GM15510 (cell line): Measurements from ENCODE around the gene FYN.

Experiments
- POLR2A ChIP-seq: IDR thresholded peaks from 3 replicates; pipeline ENCODE4 v1.6.1; 2011; ENCODE audit warnings: borderline replicate concordance; ENCODE audit not compliant: insufficient read length; ENCODE audit errors: extremely low read depth

Gene FYN

DNA sequence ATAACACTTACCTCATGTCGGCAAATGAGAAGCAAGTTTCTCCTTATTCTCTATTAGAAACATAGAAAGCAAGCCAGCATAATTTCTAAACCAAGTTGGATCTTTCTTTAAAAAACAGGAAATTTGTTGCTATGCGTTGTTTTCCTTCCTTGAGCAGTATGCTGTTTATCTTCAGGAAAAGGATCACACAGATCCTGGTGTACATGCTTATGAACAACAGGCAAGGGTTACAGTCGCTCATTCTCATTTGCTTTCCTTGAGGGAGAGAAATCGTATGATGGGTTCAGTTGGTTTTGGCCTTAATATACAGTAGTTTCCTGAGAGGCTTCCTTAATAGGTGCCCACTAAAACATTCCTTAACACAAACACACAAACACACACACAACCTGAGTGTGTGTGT, 118.8 kb downstream of the FYN start:
- no peak for TF ChIP-seq POLR2A

- no peak for TF ChIP-seq POLR2A
These were observed 119.7 kb downstream of the FYN start for GRCh38 chr6:111753573-111753972.

GRCh38 chr6:111752476-111752875, 120.8 kb downstream of the FYN start:
- TF ChIP-seq POLR2A, result no peak

GRCh38 chr6:111750753-111751673, 122.2 kb downstream of the FYN start:
- TF ChIP-seq POLR2A, result no peak

- no peak for TF ChIP-seq POLR2A
These were observed 123.1 kb downstream of the FYN start for GRCh38 chr6:111750153-111750552.

GRCh38 chr6:111748231-111748647, 125.0 kb downstream of the FYN start:
- no peak for TF ChIP-seq POLR2A

DNA sequence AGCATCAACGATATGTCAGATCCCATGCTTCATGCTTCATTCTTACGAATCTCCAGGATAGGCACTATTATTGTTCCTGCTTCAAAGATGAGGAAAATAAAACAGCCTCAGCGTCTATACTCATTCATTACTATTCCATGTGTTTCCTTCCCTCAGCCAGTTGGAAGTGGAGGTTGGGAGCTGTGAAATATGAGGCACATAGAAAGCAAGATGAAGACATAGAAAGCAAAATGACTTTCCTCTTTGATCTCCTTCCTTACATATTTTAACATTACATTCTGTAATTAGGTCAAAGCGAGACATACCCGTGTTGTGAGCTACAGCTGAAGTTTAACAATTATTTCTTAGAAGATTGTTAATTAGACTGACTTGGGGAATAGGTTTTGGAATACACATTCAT, 125.4 kb downstream of the FYN start:
- no peak for TF ChIP-seq POLR2A

DNA sequence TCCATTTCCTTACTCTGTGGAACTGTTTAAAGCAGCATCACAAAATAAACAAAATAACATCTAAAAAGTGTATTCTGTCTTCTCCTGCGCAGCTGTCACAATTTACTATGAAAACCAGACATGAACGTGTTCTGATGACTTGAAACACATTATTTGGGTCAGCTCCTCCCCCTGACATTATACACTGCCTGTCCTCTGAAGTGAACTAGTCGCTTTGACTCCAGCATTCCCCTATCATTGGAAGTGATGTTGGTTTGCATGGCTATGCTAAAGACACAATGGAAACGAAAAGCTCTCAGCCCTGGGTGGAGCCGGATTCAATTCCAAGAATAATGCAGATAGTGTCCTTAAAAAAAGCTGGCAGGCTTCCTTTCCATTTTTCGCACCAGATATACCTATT, 125.9 kb downstream of the FYN start:
- no peak for TF ChIP-seq POLR2A

DNA sequence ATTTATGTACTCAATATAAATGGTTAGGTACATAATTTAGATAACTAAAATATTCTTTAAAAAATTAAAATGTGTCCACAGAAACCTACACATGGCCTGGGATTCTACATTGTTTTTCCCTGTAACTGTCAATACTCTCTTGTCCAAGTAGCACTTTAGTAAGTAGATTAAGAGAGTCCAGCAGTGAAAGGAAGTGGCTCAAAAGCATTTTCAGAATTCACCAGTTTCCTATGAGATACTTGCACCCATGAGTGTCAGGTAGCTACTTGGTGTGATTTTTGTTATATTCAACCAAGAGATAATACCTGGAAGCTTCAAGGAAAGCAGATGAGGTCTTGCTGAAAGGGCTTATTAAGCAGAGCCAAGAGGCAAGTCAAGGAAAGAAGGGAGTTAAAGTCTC, 126.3 kb downstream of the FYN start:
- no peak for TF ChIP-seq POLR2A

- TF ChIP-seq POLR2A, result no peak
These were observed 127.6 kb downstream of the FYN start for GRCh38 chr6:111745636-111746035.

DNA sequence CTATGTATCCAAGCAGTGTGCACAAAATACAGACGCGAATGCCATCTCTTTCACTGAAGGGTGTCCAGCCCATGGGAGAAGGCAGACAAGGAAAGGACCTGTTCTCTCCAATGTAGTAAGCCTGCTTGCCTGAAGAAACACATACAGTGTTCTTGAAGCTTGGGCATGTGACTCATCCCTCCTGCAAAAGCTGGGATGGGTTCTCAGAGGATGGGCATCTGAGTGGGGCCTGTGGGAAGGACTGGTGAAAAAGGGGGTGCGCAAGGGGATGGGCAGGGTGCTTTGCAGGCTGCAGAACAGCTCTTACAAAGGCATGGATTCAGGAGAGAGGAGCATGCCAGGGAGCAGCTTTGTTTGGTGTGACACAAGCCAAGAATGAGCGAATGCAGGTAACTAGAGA, 128.1 kb downstream of the FYN start:
- TF ChIP-seq POLR2A, result no peak

DNA sequence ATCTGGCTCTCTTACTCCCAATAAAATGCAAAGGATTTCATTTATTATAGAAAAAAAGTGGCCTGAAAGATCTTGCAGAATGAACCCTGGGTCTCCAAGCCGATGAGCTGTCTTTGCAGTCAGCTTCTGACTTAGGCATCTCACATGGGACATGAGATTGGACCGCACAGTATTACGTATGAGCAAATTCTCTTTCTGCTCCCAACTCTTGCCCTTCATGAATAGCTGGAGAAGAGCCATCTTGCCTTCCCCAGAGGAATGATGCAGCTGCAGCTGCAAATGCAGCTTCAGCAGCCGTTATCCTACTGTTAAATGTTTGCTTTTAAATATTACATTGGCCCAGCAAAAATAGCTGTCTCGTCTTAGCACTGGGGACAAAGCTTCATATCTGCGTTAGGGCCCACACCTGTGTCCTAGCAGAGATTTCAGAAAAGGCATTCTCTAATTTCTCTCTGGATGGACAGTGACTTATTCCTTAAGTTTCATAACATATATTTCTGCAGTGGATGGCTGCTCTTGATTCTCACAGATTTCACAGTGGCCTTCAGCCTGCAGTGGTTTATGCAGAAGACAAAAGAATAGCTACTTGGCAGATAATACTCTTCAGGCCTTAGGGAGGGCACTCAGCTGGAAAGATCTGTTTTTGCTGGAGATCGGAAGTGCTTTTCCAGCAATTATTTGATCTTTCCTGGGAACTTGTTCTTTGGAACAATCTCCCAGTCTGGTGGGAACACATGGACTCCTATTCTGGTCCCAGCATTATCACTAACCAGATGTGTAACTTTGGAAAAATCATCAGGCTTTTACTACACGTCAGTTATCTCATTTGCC, 129.2 kb downstream of the FYN start:
- TF ChIP-seq POLR2A, result no peak

DNA sequence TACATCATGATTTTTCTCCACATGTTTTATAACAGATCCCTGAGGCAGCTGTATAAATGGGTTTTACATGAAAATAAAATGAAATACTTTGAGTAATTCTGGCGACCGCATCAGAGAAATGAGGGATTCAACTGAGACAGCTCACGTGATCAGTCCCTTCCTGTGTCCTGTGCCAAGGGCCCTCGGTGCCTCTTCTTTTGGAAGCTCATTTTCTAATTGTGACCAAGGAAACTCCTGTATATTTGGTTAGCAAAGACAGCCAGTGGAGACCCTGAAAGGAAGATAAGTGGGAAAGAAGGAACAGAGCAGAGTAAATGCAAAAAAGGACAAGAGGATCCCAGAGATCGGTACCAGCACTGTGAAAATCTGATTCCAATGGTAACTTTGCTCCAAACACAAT, 129.9 kb downstream of the FYN start:
- no peak for TF ChIP-seq POLR2A

DNA sequence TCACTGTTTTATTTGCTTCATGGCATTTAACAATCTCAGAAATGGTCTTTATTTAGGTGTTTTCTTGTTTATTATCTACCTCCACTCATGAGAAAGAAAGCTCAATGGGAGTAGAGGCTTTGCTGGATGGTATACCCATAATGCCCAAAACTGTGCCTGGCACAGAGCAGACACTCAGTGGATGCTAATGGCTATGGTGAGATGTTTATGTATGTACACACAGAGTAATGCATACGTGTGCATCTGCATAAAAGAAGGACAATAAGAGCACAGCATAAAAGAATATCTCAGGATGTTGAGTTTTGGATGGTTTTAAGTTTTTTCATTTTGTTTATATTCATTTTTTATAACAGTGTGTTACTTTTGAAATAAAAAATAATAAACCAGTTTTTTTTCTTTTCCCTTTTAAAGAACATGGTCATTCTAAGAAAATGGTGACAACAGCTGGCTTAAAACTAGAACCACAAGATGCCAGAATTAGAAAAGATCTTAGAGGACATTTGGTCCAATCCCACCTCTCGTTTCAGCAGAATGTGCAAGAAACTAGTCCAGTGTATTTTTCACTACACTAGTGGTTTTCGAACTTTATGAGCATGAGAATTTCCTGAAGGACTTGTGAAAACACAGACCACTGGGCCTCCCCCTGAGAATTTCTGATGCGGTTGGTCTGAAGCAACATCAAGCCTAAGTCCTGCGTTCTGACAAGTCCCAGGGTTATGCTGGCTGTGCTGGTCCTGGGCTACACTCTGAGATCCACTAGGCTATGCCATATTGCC, 131.9 kb downstream of the FYN start:
- no peak for TF ChIP-seq POLR2A

DNA sequence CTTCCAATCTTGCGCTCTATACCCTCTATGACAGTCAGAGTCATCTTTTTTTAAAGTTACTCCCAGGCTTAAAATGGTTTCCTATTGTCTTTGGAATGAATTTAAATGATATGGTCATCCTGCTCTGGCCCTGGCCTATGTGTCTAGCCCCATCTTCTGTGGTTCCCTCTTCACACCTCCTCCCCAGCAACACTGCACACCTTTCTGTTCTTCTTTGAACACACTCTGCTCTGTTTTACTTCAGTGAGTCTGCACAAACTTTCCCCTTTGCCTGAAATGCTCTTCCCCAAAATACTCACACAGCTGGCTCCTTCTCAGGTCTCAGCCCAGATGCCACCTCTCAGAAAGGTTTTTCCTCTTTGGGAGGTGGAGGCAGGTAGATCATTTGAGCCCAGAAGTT, 132.7 kb downstream of the FYN start:
- TF ChIP-seq POLR2A, result no peak

DNA sequence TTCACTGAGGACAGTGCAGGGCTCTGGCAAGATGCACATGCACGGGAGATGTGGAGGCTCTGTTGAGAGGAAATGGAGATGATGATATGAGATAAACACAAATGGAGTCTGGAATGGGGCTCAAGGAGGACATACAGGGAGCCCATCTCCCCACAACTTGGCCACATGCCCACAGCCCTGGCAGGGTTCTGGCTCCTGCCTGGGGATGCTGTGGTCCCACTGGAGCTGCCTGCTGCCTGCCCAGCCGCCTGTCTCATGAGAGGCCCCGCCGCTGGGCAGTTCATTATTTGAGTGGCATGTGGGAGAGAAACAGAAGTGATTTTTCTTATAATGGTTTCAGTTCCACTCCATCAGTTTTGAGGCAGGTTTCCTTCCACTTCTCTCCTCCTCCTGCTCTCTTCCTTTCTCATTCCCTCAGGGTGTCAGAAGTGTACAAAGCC, 134.0 kb downstream of the FYN start:
- TF ChIP-seq POLR2A, result no peak

DNA sequence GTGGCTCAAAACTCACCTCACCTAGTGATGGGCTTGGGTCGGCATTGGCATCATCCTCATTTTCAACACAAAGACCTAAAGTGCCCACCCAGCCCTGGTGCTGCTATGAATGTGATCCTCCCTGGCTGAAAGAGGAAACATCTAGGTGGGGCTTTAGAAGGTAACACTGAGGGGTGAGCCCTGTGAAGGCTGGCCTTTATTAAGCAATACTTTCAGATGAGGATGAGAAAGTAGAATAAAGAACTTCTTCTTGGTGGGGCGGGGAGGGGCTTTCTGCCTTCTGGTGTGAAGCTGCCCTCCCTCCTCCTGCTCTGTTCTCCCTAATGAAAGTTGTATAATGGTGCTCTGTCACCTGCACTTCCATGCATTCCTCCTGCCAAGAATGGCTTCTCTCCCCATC, 134.6 kb downstream of the FYN start:
- no peak for TF ChIP-seq POLR2A
